Measurements from ENCODE around the gene MAML2. TPM values are rescaled to one million over a fixed set of nuclear protein-coding genes. Genes with fewer than 3 reads are reported as not detected.
A peak's percentile ranks its signal among the peaks of the same experiment; 100 is the strongest.

Gene MAML2
- polyA plus RNA-seq, 1 of the 3 experiments (the other 2 are of a cell fraction), result 20.1 TPM

DNA sequence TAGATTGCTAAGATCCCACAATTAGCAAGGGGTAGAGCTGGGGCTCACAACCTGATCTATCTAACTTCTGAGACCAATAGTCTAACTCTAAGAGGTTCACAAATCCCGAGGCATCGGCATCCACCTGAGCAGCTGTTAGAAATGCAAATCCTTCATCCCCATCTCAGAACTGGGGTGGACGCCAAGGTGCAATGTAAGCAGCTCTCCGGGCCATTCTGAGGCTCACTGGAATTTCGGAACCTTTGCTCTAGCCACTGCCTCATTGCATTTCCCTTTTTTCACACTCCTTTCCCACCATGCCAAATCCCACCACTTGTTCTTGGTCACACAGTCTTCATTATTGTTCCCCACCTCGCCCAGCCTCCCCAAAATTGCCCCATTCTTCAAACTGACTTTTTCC, 29.8 kb downstream of the MAML2 start:
- Histone ChIP-seq H3K9me3 (no peaks in the 10 kb centered on the region), H3K36me3 (replicated peaks in 1 of 2; ENCODE audit: control insufficient read depth in 1 of 2, insufficient read depth in 2 of 2, low read length in 1 of 2) (peaks cover 0 to 3% of the 10 kb centered on the region in 2 experiments), H3K4me3 (ENCODE audit: low read depth in 2 of 2, low read length in 1 of 2) (no peak overlapping the region), H3K27ac (ENCODE audit: low read depth in 2 of 2, low read length in 1 of 2) (peak overlapping the region in 1 of 2 experiments; percentile 100; a peak in 2 of 4 replicates), H3F3A (replicated peaks; ENCODE audit: insufficient read depth) (peaks cover 48% of the 10 kb centered on the region), H3K4me2 (no peak overlapping the region), H3K9me2 (no peaks in the 10 kb centered on the region), H2AFZ (ENCODE audit: low read depth) (no peak overlapping the region), H3K79me2 (ENCODE audit: insufficient read depth) (peaks cover 91% of the 10 kb centered on the region), H3K27me3 (ENCODE audit: insufficient read depth) (no peaks in the 10 kb centered on the region), H3K9ac (no peak overlapping the region), H4K20me1 (ENCODE audit: insufficient read depth) (no peaks in the 10 kb centered on the region; the same call in 1 of the 2 replicates), H3K4me1 (ENCODE audit: control insufficient read depth in 1 of 2, insufficient read depth in 2 of 2, low read depth in 1 of 2, low read length in 1 of 2) (peaks cover 12 to 73% of the 10 kb centered on the region in 2 experiments)
- DNase-seq, result no peak
- ChIA-PET CTCF (interaction anchor here (0.6 to 3.8 kb wide), 3 partner anchors 10 to 132 kb away, joined by 3 to 14 read pairs (median 3); partner anchors contain the start of gene MAML2), POLR2A (no interaction called here)
- 92% methylated on average over 6 of the region's 6 CpGs for WGBS (ENCODE audit: low lambda C conversion rate)
- TF ChIP-seq JUND (IDR thresholded peaks at IDR 0.05) (no peak), RCOR1 (IDR thresholded peaks at IDR 0.05; ENCODE audit: low read length) (no peak), EP300 (IDR thresholded peaks at IDR 0.05; ENCODE audit: borderline replicate concordance in 1 of 2, low read depth in 1 of 2, low read length in 1 of 2) (no peak), TAF1 (IDR thresholded peaks at IDR 0.05; ENCODE audit: borderline replicate concordance, low read depth, low read length) (no peak)

DNA sequence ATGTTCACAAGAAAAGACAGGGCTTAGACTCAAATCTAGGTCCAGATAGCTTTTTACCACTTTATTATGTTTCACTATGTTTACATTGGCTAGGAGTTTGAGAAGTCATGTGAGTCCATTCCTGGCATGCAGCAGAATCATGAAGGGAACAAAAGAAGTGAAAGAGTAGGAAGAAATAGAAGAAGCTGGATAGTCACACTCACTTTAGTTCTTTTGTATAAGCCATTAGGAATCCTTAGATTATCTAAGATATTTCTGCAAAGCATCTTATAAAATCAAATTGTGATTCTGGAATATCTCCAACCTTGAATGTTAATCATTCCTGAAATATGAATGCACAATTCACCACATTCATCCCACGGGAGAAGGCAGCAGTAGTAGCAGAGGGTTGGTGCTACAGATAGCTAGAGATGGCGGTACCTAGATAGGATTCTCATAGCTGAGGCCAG, 31.9 kb downstream of the MAML2 start:
- peaks cover 15 to 77% of the 10 kb centered on the region in 2 experiments for H3K4me1 ChIP-seq (ENCODE audit: control insufficient read depth in 1 of 2, insufficient read depth in 2 of 2, low read depth in 1 of 2, low read length in 1 of 2)
- no peak overlapping the region for H2AFZ ChIP-seq (ENCODE audit: low read depth)
- H3K9me2 ChIP-seq, result no peaks in the 10 kb centered on the region
- CTCF ChIA-PET, result interaction anchor here (0.9 to 3.8 kb wide), 2 partner anchors 32 to 196 kb away, joined by 3 to 14 read pairs; partner anchors contain the start of gene MAML2
- peaks cover 65% of the 10 kb centered on the region for H3F3A ChIP-seq (replicated peaks; ENCODE audit: insufficient read depth)
- H3K4me3 ChIP-seq (ENCODE audit: low read depth in 2 of 2, low read length in 1 of 2), result peak overlapping the region in 1 of 2 experiments; percentile 18; a peak in 1 of 4 replicates
- no peaks in the 10 kb centered on the region for H3K36me3 ChIP-seq (replicated peaks in 1 of 2; ENCODE audit: control insufficient read depth in 1 of 2, insufficient read depth in 2 of 2, low read length in 1 of 2)
- peak overlapping the region; percentile 78 to 100 for H3K27ac ChIP-seq (ENCODE audit: low read depth in 2 of 2, low read length in 1 of 2)
- WGBS (ENCODE audit: low lambda C conversion rate), result 0% methylated on average over 2 of the region's 2 CpGs
- H3K27me3 ChIP-seq (ENCODE audit: insufficient read depth), result no peaks in the 10 kb centered on the region
- DNase-seq, result no peak
- POLR2A ChIA-PET, result no interaction called here
- H3K9me3 ChIP-seq, result no peaks in the 10 kb centered on the region
- H3K79me2 ChIP-seq (ENCODE audit: insufficient read depth), result peaks cover 80% of the 10 kb centered on the region
- no peaks in the 10 kb centered on the region for H4K20me1 ChIP-seq (ENCODE audit: insufficient read depth)
- peak overlapping the region; percentile 53 for H3K4me2 ChIP-seq
- peak overlapping the region; percentile 45; the same call in 1 of the 2 replicates for H3K9ac ChIP-seq
- TF ChIP-seq FOXJ3 (CRISPR knock-in tag; IDR thresholded peaks at IDR 0.05) (no peak), EZH2phosphoT487 (IDR thresholded peaks at IDR 0.05; ENCODE audit: borderline replicate concordance, low read depth) (no peak), JUND (IDR thresholded peaks at IDR 0.05) (peak; percentile 46), POLR2AphosphoS5 (IDR thresholded peaks at IDR 0.05; ENCODE audit: low read depth, low read length) (peak; percentile 38; the same call in 1 of the 2 replicates), YY1 (IDR thresholded peaks at IDR 0.05; ENCODE audit: low read depth) (no peak), TCF12 (IDR thresholded peaks at IDR 0.05) (peak; percentile 91), NRF1 (IDR thresholded peaks at IDR 0.05; ENCODE audit: low read depth, low read length) (no peak), ELF1 (IDR thresholded peaks at IDR 0.05) (no peak), GATA2 (CRISPR knock-in tag; IDR thresholded peaks at IDR 0.05) (no peak), SIN3A (IDR thresholded peaks at IDR 0.05; ENCODE audit: borderline replicate concordance, low read depth, low read length) (no peak), TEAD4 (IDR thresholded peaks at IDR 0.05; ENCODE audit: borderline replicate concordance, insufficient read depth) (peak; percentile 70; the same call in 1 of the 2 replicates), SMC3 (IDR thresholded peaks at IDR 0.05; ENCODE audit: low read depth, low read length) (no peak), FOSL2 (IDR thresholded peaks at IDR 0.05; ENCODE audit: borderline replicate concordance, low read depth) (peak; percentile 24; the same call in 1 of the 2 replicates), GABPA (IDR thresholded peaks at IDR 0.05; ENCODE audit: low read depth) (no peak), NFIC (IDR thresholded peaks at IDR 0.05; ENCODE audit: borderline replicate concordance) (peak; percentile 91), MEF2A (IDR thresholded peaks at IDR 0.05; ENCODE audit: borderline replicate concordance, low read depth) (no peak), EP300 (IDR thresholded peaks at IDR 0.05; ENCODE audit: borderline replicate concordance in 1 of 2, low read depth in 1 of 2, low read length in 1 of 2) (peak; percentile 10 to 58; a peak in 2 of 4 replicates), RCOR1 (IDR thresholded peaks at IDR 0.05; ENCODE audit: low read length) (no peak)
- TF ChIP-seq, protein P1, sequence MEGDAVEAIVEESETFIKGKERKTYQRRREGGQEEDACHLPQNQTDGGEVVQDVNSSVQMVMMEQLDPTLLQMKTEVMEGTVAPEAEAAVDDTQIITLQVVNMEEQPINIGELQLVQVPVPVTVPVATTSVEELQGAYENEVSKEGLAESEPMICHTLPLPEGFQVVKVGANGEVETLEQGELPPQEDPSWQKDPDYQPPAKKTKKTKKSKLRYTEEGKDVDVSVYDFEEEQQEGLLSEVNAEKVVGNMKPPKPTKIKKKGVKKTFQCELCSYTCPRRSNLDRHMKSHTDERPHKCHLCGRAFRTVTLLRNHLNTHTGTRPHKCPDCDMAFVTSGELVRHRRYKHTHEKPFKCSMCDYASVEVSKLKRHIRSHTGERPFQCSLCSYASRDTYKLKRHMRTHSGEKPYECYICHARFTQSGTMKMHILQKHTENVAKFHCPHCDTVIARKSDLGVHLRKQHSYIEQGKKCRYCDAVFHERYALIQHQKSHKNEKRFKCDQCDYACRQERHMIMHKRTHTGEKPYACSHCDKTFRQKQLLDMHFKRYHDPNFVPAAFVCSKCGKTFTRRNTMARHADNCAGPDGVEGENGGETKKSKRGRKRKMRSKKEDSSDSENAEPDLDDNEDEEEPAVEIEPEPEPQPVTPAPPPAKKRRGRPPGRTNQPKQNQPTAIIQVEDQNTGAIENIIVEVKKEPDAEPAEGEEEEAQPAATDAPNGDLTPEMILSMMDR (IDR thresholded peaks at IDR 0.05), result no peak
- TF ChIP-seq, protein P2, sequence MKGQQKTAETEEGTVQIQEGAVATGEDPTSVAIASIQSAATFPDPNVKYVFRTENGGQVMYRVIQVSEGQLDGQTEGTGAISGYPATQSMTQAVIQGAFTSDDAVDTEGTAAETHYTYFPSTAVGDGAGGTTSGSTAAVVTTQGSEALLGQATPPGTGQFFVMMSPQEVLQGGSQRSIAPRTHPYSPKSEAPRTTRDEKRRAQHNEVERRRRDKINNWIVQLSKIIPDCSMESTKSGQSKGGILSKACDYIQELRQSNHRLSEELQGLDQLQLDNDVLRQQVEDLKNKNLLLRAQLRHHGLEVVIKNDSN (IDR thresholded peaks at IDR 0.05; ENCODE audit: borderline replicate concordance, low read depth), result peak; percentile 67; the same call in 1 of the 2 replicates
- TF ChIP-seq, protein P3, sequence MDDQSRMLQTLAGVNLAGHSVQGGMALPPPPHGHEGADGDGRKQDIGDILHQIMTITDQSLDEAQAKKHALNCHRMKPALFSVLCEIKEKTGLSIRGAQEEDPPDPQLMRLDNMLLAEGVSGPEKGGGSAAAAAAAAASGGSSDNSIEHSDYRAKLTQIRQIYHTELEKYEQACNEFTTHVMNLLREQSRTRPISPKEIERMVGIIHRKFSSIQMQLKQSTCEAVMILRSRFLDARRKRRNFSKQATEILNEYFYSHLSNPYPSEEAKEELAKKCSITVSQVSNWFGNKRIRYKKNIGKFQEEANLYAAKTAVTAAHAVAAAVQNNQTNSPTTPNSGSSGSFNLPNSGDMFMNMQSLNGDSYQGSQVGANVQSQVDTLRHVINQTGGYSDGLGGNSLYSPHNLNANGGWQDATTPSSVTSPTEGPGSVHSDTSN (IDR thresholded peaks at IDR 0.05), result peak; percentile 77; the same call in 1 of the 2 replicates
- TF ChIP-seq, protein P4, sequence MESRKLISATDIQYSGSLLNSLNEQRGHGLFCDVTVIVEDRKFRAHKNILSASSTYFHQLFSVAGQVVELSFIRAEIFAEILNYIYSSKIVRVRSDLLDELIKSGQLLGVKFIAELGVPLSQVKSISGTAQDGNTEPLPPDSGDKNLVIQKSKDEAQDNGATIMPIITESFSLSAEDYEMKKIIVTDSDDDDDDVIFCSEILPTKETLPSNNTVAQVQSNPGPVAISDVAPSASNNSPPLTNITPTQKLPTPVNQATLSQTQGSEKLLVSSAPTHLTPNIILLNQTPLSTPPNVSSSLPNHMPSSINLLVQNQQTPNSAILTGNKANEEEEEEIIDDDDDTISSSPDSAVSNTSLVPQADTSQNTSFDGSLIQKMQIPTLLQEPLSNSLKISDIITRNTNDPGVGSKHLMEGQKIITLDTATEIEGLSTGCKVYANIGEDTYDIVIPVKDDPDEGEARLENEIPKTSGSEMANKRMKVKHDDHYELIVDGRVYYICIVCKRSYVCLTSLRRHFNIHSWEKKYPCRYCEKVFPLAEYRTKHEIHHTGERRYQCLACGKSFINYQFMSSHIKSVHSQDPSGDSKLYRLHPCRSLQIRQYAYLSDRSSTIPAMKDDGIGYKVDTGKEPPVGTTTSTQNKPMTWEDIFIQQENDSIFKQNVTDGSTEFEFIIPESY (IDR thresholded peaks at IDR 0.05; ENCODE audit: borderline replicate concordance, low read depth), result peak; percentile 40; the same call in 1 of the 2 replicates

Data from SK-N-SH (cell line).